GM23338 (cell line): ENCODE data around the gene APOD. TPM values are rescaled to one million over a fixed set of nuclear protein-coding genes. Genes with fewer than 3 reads are reported as not detected.

Experiments used
- ATAC-seq: fragments of 200-7000 bp; cut with Tn5 transposase; 3 replicates; pipeline ENCODE4 v1.9.1; 2020
- DNase-seq: peaks from one replicate; pipeline ENCODE4 v3.0.0-alpha.2; 2015; ENCODE audit warnings: low spot score
- H2AFZ ChIP-seq: fragments of 200-600 bp; sonication (generic); 2 replicates; pipeline ENCODE4 v1.8.0; 2016; ENCODE audit warnings: antibody characterized with exemption, mild to moderate bottlenecking, moderate library complexity
- H3F3A ChIP-seq: fragments of 200-600 bp; sonication (generic); replicated peaks from 2 replicates; pipeline ENCODE4 v1.8.0; 2017; ENCODE audit warnings: antibody characterized with exemption, mixed run types, low read depth
- H3K27ac ChIP-seq: fragments of 200-600 bp; sonication (generic); 2 replicates; pipeline ENCODE4 v1.6.1; 2016; ENCODE audit warnings: low read depth
- H3K27me3 ChIP-seq: fragments of 200-600 bp; sonication (generic); 2 replicates; pipeline ENCODE4 v1.8.0; 2016; ENCODE audit warnings: mild to moderate bottlenecking, mixed run types, moderate library complexity; ENCODE audit not compliant: insufficient read depth
- H3K36me3 ChIP-seq: fragments of 200-600 bp; sonication (generic); 2 replicates; pipeline ENCODE4 v1.8.0; 2016; ENCODE audit warnings: mild to moderate bottlenecking; ENCODE audit not compliant: insufficient read depth
- H3K4me1 ChIP-seq: fragments of 200-600 bp; sonication (generic); 2 replicates; pipeline ENCODE4 v1.8.0; 2016; ENCODE audit warnings: mild to moderate bottlenecking, moderate library complexity; ENCODE audit not compliant: insufficient read depth
- H3K4me2 ChIP-seq: fragments of 200-600 bp; sonication (generic); 2 replicates; pipeline ENCODE4 v1.7.1; 2017; ENCODE audit warnings: mixed run types
- H3K4me3 ChIP-seq: fragments of 200-600 bp; sonication (generic); 2 replicates; pipeline ENCODE4 v1.6.1; 2016; ENCODE audit warnings: mixed run types
- H3K79me2 ChIP-seq: fragments of 200-600 bp; sonication (generic); replicated peaks from 2 replicates; pipeline ENCODE4 v1.8.0; 2017; ENCODE audit warnings: mild to moderate bottlenecking; ENCODE audit not compliant: insufficient read depth
- H3K9me2 ChIP-seq: fragments of 200-600 bp; sonication (generic); 2 replicates; pipeline ENCODE4 v1.8.0; 2017; ENCODE audit not compliant: insufficient read depth
- H4K20me1 ChIP-seq: fragments of 200-600 bp; sonication (generic); replicated peaks from 2 replicates; pipeline ENCODE4 v1.8.0; 2017; ENCODE audit warnings: mild to moderate bottlenecking; ENCODE audit not compliant: insufficient read depth
- H3K27ac Mint-ChIP-seq: 2 replicates; pipeline ENCODE4 v1.8.0; 2020; ENCODE audit warnings: inconsistent platforms, mild to moderate bottlenecking, moderate library complexity, mixed read lengths
- H3K27me3 Mint-ChIP-seq: 3 replicates; pipeline ENCODE4 v1.8.0; 2022; ENCODE audit warnings: low read depth, mild to moderate bottlenecking, moderate library complexity, mixed read lengths, inconsistent platforms; ENCODE audit not compliant: insufficient read depth, poor library complexity
- H3K36me3 Mint-ChIP-seq: 3 replicates; pipeline ENCODE4 v1.8.0; 2021; ENCODE audit warnings: low read depth, mild to moderate bottlenecking, inconsistent platforms, moderate library complexity, mixed read lengths
- H3K4me1 Mint-ChIP-seq: 3 replicates; pipeline ENCODE4 v1.8.0; 2020; ENCODE audit warnings: mild to moderate bottlenecking, inconsistent platforms, mixed read lengths
- H3K4me3 Mint-ChIP-seq: 3 replicates; pipeline ENCODE4 v1.8.0; 2021; ENCODE audit warnings: moderate library complexity, mild to moderate bottlenecking, inconsistent platforms, mixed read lengths
- H3K9me3 Mint-ChIP-seq: 3 replicates; pipeline ENCODE4 v1.8.0; 2020; ENCODE audit warnings: moderate library complexity, mild to moderate bottlenecking, inconsistent platforms, mixed read lengths
- CTCF ChIP-seq, 2 experiments: fragments of 200-600 bp in 1 of 2; sonication (generic) in 1 of 2; conservative IDR thresholded peaks; 2 replicates each; pipeline versions ENCODE4 v1.5.1 to v1.6.1; 2016 to 2017; ENCODE audit warnings: antibody characterized with exemption in 2 of 2, low read depth in 2 of 2, mild to moderate bottlenecking in 2 of 2, moderate library complexity in 1 of 2
- JUNB ChIP-seq: IDR thresholded peaks from one replicate; pipeline ENCODE4 v1.6.1; 2016; ENCODE audit warnings: antibody characterized with exemption; ENCODE audit not compliant: unreplicated experiment
- NANOG ChIP-seq: IDR thresholded peaks from 2 replicates; pipeline ENCODE4 v1.6.1; 2016; ENCODE audit warnings: antibody characterized with exemption, borderline replicate concordance
- POLR2AphosphoS5 ChIP-seq: IDR thresholded peaks from 2 replicates; pipeline ENCODE4 v1.6.1; 2016; ENCODE audit warnings: antibody characterized with exemption, low read depth
- STAT1 ChIP-seq: IDR thresholded peaks from one replicate; pipeline ENCODE4 v1.6.1; 2016; ENCODE audit warnings: antibody characterized with exemption; ENCODE audit not compliant: unreplicated experiment
- ZNF331 ChIP-seq: fragments of 250-450 bp; sonication (Bioruptor Pico); IDR thresholded peaks from 2 replicates; pipeline ENCODE4 v1.5.0; 2020; ENCODE audit warnings: low read depth, mild to moderate bottlenecking, moderate library complexity
- polyA plus RNA-seq: library from polyadenylated mRNA; unstranded; fragments of >200 nt; fragmentation: Nextera tagmentation; extraction: Ambion mirVana; gene quantifications from 2 replicates; pipeline ENCODE4 v1.2.1, GENCODE V29; 2016
- total RNA-seq: library from RNA; depleted of rRNA; stranded (reverse); fragments of >200 nt; shearing (Covaris generic); gene quantifications from 2 replicates; pipeline ENCODE4 v1.2.3, GENCODE V29; 2014
- TF ChIP-seq, protein P1 (sequence below): IDR thresholded peaks from 2 replicates; pipeline ENCODE4 v1.6.1; 2016; ENCODE audit warnings: antibody characterized with exemption
- TF ChIP-seq, protein P2 (sequence below): IDR thresholded peaks from one replicate; pipeline ENCODE4 v1.6.1; 2018; ENCODE audit warnings: antibody characterized with exemption; ENCODE audit not compliant: unreplicated experiment

Gene APOD
- total and polyA plus RNA-seq, 2 experiments from 2014 or later = not detected

GRCh38 chr3:195559723-195560409 is 23.9 kb downstream of the APOD start:
- no peak overlapping the region for H3K4me2 ChIP-seq
- H3K27ac ChIP-seq = no peak overlapping the region
- H2AFZ ChIP-seq = no peak overlapping the region
- no peaks in the 10 kb centered on the region for H3K36me3 ChIP-seq
- no peaks in the 10 kb centered on the region for H3K4me1 ChIP-seq
- Mint-ChIP-seq H3K27ac (no peak overlapping the region), H3K36me3 (no peaks in the 10 kb centered on the region), H3K27me3 (peaks cover 17% of the 10 kb centered on the region), H3K4me3 (no peak overlapping the region), H3K9me3 (no peaks in the 10 kb centered on the region; the same call in 2 of the 3 replicates), H3K4me1 (peaks cover 19% of the 10 kb centered on the region)
- no peaks in the 10 kb centered on the region for H3K79me2 ChIP-seq
- no peaks in the 10 kb centered on the region for H3F3A ChIP-seq
- no peaks in the 10 kb centered on the region for H3K9me2 ChIP-seq
- no peak for ATAC-seq
- H3K27me3 ChIP-seq = no peaks in the 10 kb centered on the region
- H3K4me3 ChIP-seq = no peak overlapping the region
- TF ChIP-seq JUNB = no peak
- no peak for TF ChIP-seq CTCF (conservative IDR thresholded peaks at IDR 0.05; ENCODE audit: low read depth in 2 of 2)
- TF ChIP-seq POLR2AphosphoS5 = no peak
- TF ChIP-seq, protein P1, sequence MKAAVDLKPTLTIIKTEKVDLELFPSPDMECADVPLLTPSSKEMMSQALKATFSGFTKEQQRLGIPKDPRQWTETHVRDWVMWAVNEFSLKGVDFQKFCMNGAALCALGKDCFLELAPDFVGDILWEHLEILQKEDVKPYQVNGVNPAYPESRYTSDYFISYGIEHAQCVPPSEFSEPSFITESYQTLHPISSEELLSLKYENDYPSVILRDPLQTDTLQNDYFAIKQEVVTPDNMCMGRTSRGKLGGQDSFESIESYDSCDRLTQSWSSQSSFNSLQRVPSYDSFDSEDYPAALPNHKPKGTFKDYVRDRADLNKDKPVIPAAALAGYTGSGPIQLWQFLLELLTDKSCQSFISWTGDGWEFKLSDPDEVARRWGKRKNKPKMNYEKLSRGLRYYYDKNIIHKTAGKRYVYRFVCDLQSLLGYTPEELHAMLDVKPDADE = no peak
- no peak for TF ChIP-seq STAT1
- TF ChIP-seq, protein P2, sequence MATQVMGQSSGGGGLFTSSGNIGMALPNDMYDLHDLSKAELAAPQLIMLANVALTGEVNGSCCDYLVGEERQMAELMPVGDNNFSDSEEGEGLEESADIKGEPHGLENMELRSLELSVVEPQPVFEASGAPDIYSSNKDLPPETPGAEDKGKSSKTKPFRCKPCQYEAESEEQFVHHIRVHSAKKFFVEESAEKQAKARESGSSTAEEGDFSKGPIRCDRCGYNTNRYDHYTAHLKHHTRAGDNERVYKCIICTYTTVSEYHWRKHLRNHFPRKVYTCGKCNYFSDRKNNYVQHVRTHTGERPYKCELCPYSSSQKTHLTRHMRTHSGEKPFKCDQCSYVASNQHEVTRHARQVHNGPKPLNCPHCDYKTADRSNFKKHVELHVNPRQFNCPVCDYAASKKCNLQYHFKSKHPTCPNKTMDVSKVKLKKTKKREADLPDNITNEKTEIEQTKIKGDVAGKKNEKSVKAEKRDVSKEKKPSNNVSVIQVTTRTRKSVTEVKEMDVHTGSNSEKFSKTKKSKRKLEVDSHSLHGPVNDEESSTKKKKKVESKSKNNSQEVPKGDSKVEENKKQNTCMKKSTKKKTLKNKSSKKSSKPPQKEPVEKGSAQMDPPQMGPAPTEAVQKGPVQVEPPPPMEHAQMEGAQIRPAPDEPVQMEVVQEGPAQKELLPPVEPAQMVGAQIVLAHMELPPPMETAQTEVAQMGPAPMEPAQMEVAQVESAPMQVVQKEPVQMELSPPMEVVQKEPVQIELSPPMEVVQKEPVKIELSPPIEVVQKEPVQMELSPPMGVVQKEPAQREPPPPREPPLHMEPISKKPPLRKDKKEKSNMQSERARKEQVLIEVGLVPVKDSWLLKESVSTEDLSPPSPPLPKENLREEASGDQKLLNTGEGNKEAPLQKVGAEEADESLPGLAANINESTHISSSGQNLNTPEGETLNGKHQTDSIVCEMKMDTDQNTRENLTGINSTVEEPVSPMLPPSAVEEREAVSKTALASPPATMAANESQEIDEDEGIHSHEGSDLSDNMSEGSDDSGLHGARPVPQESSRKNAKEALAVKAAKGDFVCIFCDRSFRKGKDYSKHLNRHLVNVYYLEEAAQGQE = no peak
- no peak for TF ChIP-seq NANOG
- H4K20me1 ChIP-seq = 0 out of 2 replicates have a peak, but pooled peaks cover 2% of the 10 kb centered on the region
- DNase-seq = no peak

GRCh38 chr3:195558602-195559001 is 25.1 kb downstream of the APOD start:
- ATAC-seq (peak; percentile 65), DNase-seq (peak; percentile 72)
- Mint-ChIP-seq H3K9me3 (no peaks in the 10 kb centered on the region; the same call in 2 of the 3 replicates), H3K36me3 (no peaks in the 10 kb centered on the region), H3K27ac (no peak overlapping the region), H3K4me1 (peaks cover 19% of the 10 kb centered on the region), H3K4me3 (no peak overlapping the region), H3K27me3 (peaks cover 17% of the 10 kb centered on the region)
- TF ChIP-seq ZNF331 (no peak), CTCF (conservative IDR thresholded peaks at IDR 0.05; ENCODE audit: low read depth in 2 of 2) (peak; percentile 59 to 83)
- no peaks in the 10 kb centered on the region for H3K36me3 ChIP-seq
- H3K79me2 ChIP-seq = no peaks in the 10 kb centered on the region
- H3K4me3 ChIP-seq = no peak overlapping the region
- no peaks in the 10 kb centered on the region for H3K4me1 ChIP-seq
- no peak overlapping the region for H3K27ac ChIP-seq
- no peak overlapping the region for H3K4me2 ChIP-seq
- no peaks in the 10 kb centered on the region for H3K27me3 ChIP-seq
- no peak overlapping the region for H2AFZ ChIP-seq
- no peaks in the 10 kb centered on the region for H3K9me2 ChIP-seq
- 0 out of 2 replicates have a peak, but pooled peaks cover 2% of the 10 kb centered on the region for H4K20me1 ChIP-seq
- H3F3A ChIP-seq = no peaks in the 10 kb centered on the region
